PFSK-1 (cell line): ENCODE data around the gene IGSF23. TPM values are rescaled to one million over a fixed set of nuclear protein-coding genes. Genes with fewer than 3 reads are reported as not detected.

Experiments
- FOXP2 ChIP-seq: optimal IDR thresholded peaks from 2 replicates; pipeline ENCODE3; 2011; ENCODE audit warnings: borderline replicate concordance, control low read depth, inconsistent platforms; ENCODE audit not compliant: insufficient read depth; ENCODE audit errors: extremely low read length, extremely low read depth
- POLR2AphosphoS5 ChIP-seq: IDR thresholded peaks from 2 replicates; pipeline ENCODE4 v1.6.1; 2012; ENCODE audit warnings: low read depth, mild to moderate bottlenecking, control low read depth, low read length, moderate library complexity
- REST ChIP-seq, 2 experiments: IDR thresholded peaks; 2 replicates each; pipeline versions ENCODE4 v1.6.1 to v1.8.0; 2011 to 2012; ENCODE audit warnings: low read depth in 2 of 2, low read length in 2 of 2, control low read depth in 1 of 2, inconsistent platforms in 1 of 2, mild to moderate bottlenecking in 1 of 2, moderate library complexity in 1 of 2; ENCODE audit not compliant: insufficient read depth in 1 of 2
- SIN3A ChIP-seq: IDR thresholded peaks from 2 replicates; pipeline ENCODE4 v1.6.1; 2012; ENCODE audit warnings: mild to moderate bottlenecking, low read length, moderate library complexity, borderline replicate concordance; ENCODE audit not compliant: insufficient read depth
- TAF1 ChIP-seq: IDR thresholded peaks from 2 replicates; pipeline ENCODE4 v1.6.1; 2012; ENCODE audit warnings: low read length, control low read depth, borderline replicate concordance; ENCODE audit not compliant: insufficient read depth
- polyA plus RNA-seq: library from polyadenylated mRNA; unstranded; fragments of >200 nt; gene quantifications from one replicate; pipeline ENCODE4 v1.2.1, GENCODE V29; 2012; ENCODE audit warnings: low read depth, missing spikeins; ENCODE audit not compliant: insufficient read length

IGSF23 gene
- polyA plus RNA-seq, result not detected

GRCh38 chr19:44613295-44614178 is at the start of gene IGSF23:
Gene IGSF23, plus strand, starts transcription at chr19:44613563. Its CDS starts 83 bp downstream, at chr19:44613646.
- TF ChIP-seq REST (IDR thresholded peaks at IDR 0.05; ENCODE audit: insufficient read depth in 1 of 2, low read depth in 2 of 2, low read length in 2 of 2) (no peak), POLR2AphosphoS5 (no peak), SIN3A (no peak)

GRCh38 chr19:44566984-44567383 is 46.4 kb upstream of the IGSF23 start:
- no peak for TF ChIP-seq POLR2AphosphoS5
- TF ChIP-seq REST (IDR thresholded peaks at IDR 0.05; ENCODE audit: insufficient read depth in 1 of 2, low read depth in 2 of 2, low read length in 2 of 2), result no peak
- TF ChIP-seq SIN3A, result no peak
- no peak for TF ChIP-seq FOXP2
- no peak for TF ChIP-seq TAF1

GRCh38 chr19:44567745-44568144 is 45.6 kb upstream of the IGSF23 start:
- TF ChIP-seq REST (IDR thresholded peaks at IDR 0.05; ENCODE audit: insufficient read depth in 1 of 2, low read depth in 2 of 2, low read length in 2 of 2) (no peak), FOXP2 (no peak), POLR2AphosphoS5 (no peak), SIN3A (no peak), TAF1 (no peak)

- TF ChIP-seq REST (IDR thresholded peaks at IDR 0.05; ENCODE audit: insufficient read depth in 1 of 2, low read depth in 2 of 2, low read length in 2 of 2) (no peak), TAF1 (no peak), SIN3A (no peak), POLR2AphosphoS5 (no peak), FOXP2 (no peak)
These were observed 42.8 kb upstream of the IGSF23 start for GRCh38 chr19:44570603-44570983.
